ENCODE data around the gene PTCD2.

PTCD2 gene

GRCh38 chr5:72302171-72302570 lies 18.0 kb upstream of the PTCD2 start:
- no peak for TF ChIP-seq CTCF (IDR thresholded peaks at IDR 0.05; ENCODE audit: extremely low read depth, insufficient read depth, missing control alignments)
- DNase-seq (ENCODE audit: low spot score), result no peak
- in situ Hi-C loops (cut with MboI; ENCODE audit: low pct_unique_long_range_greater_than_20kb, low sequenced_read_pairs, unreplicated experiment), result loop anchor here (10.0 to 25.0 kb wide), 2 partner anchors 167 to 515 kb away; no protein-coding TSS in a partner anchor

- DNase-seq (ENCODE audit: low spot score), result peak; percentile 40
- no peak for TF ChIP-seq CTCF (IDR thresholded peaks at IDR 0.05; ENCODE audit: extremely low read depth, insufficient read depth, missing control alignments)
- in situ Hi-C loops (cut with MboI; ENCODE audit: low pct_unique_long_range_greater_than_20kb, low sequenced_read_pairs, unreplicated experiment), result loop anchor here (10.0 to 25.0 kb wide), 2 partner anchors 171 to 518 kb away; no protein-coding TSS in a partner anchor
These were observed 14.7 kb upstream of the PTCD2 start for GRCh38 chr5:72305194-72306142.

- TF ChIP-seq CTCF (IDR thresholded peaks at IDR 0.05; ENCODE audit: extremely low read depth, insufficient read depth, missing control alignments), result no peak
- DNase-seq (ENCODE audit: low spot score), result no peak
- in situ Hi-C loops (cut with MboI; ENCODE audit: low pct_unique_long_range_greater_than_20kb, low sequenced_read_pairs, unreplicated experiment), result loop anchor here (10.0 to 25.0 kb wide), 2 partner anchors 173 to 520 kb away; no protein-coding TSS in a partner anchor
These were observed 12.6 kb upstream of the PTCD2 start for GRCh38 chr5:72307573-72307967.

- in situ Hi-C loops (cut with MboI; ENCODE audit: low pct_unique_long_range_greater_than_20kb, low sequenced_read_pairs, unreplicated experiment), result loop anchor here (10.0 to 25.0 kb wide), 2 partner anchors 173 to 521 kb away; no protein-coding TSS in a partner anchor
- peak; percentile 97 for DNase-seq (ENCODE audit: low spot score)
- TF ChIP-seq CTCF (IDR thresholded peaks at IDR 0.05; ENCODE audit: extremely low read depth, insufficient read depth, missing control alignments), result peak; percentile 93
These were observed 12.0 kb upstream of the PTCD2 start for GRCh38 chr5:72307968-72308852.

- TF ChIP-seq CTCF (IDR thresholded peaks at IDR 0.05; ENCODE audit: extremely low read depth, insufficient read depth, missing control alignments), result no peak
- in situ Hi-C loops (cut with MboI; ENCODE audit: low pct_unique_long_range_greater_than_20kb, low sequenced_read_pairs, unreplicated experiment), result loop anchor here (10.0 to 25.0 kb wide), 2 partner anchors 174 to 522 kb away; no protein-coding TSS in a partner anchor
- DNase-seq (ENCODE audit: low spot score), result no peak
These were observed 11.4 kb upstream of the PTCD2 start for GRCh38 chr5:72308853-72309191.

- in situ Hi-C loops (cut with MboI; ENCODE audit: low pct_unique_long_range_greater_than_20kb, low sequenced_read_pairs, unreplicated experiment), result loop anchor here (25.0 kb wide), 1 partner anchor 526 kb away; no protein-coding TSS in a partner anchor
- DNase-seq (ENCODE audit: low spot score), result no peak
- TF ChIP-seq CTCF (IDR thresholded peaks at IDR 0.05; ENCODE audit: extremely low read depth, insufficient read depth, missing control alignments), result no peak
These were observed 7.0 kb upstream of the PTCD2 start for GRCh38 chr5:72313141-72313540.

Measured in GM13977 (cell line).